Coronary artery (tissue), 2 donors: ENCODE results near the gene TBC1D2B.
A peak's percentile ranks its signal among the peaks of the same experiment; 100 is the strongest.

Experiments
- DNase-seq: peaks from one replicate; pipeline ENCODE4 v3.0.0-alpha.2; 2017; ENCODE audit warnings: low spot score
- H3K27ac ChIP-seq, 2 donors: fragments of 200-600 bp; sonication (generic); one replicate each; pipeline ENCODE4 v1.5.1; 2016 to 2019
- H3K4me3 ChIP-seq: fragments of 200-600 bp; sonication (generic); 2 replicates; pipeline ENCODE4 v1.5.1; 2016; ENCODE audit warnings: mild to moderate bottlenecking, moderate library complexity
- CTCF ChIP-seq: fragments of 200-600 bp; sonication (generic); IDR thresholded peaks from one replicate; pipeline ENCODE4 v1.5.1; 2019; ENCODE audit warnings: antibody characterized with exemption

The TBC1D2B gene

GRCh38 chr15:78084449-78084750 lies 6.9 kb upstream of the TBC1D2B start:
- H3K27ac ChIP-seq: no peak overlapping the region
- DNase-seq: no peak
- TF ChIP-seq CTCF: no peak

GRCh38 chr15:78083687-78084448 lies 6.4 kb upstream of the TBC1D2B start:
- DNase-seq: no peak
- no peak for TF ChIP-seq CTCF
- Histone ChIP-seq H3K4me3 (no peak overlapping the region), H3K27ac (no peak overlapping the region)

More at GRCh38 chr15:78084449-78084750, 6.9 kb upstream of the TBC1D2B start:
- no peak overlapping the region for H3K4me3 ChIP-seq

GRCh38 chr15:78083186-78083585 lies 5.7 kb upstream of the TBC1D2B start:
- TF ChIP-seq CTCF: no peak
- no peak overlapping the region for H3K27ac ChIP-seq
- no peak for DNase-seq
- H3K4me3 ChIP-seq: no peak overlapping the region

- DNase-seq: no peak
- Histone ChIP-seq H3K4me3 (no peak overlapping the region), H3K27ac (peak overlapping the region in 1 of 2 donors; percentile 9)
- TF ChIP-seq CTCF: no peak
These were observed 5.2 kb upstream of the TBC1D2B start for GRCh38 chr15:78082743-78083110.

- Histone ChIP-seq H3K4me3 (no peak overlapping the region), H3K27ac (peak overlapping the region in 1 of 2 donors; percentile 9)
- DNase-seq: no peak
- no peak for TF ChIP-seq CTCF
These were observed 4.7 kb upstream of the TBC1D2B start for GRCh38 chr15:78082106-78082742.

- DNase-seq: no peak
- Histone ChIP-seq H3K4me3 (no peak overlapping the region), H3K27ac (no peak overlapping the region)
- no peak for TF ChIP-seq CTCF
These were observed 2.6 kb upstream of the TBC1D2B start for GRCh38 chr15:78080088-78080460.
